Adrenal gland (tissue), 12 donors: ENCODE data around the gene THSD4. TPM values are rescaled to one million over a fixed set of nuclear protein-coding genes. Genes with fewer than 3 reads are reported as not detected.
A peak's percentile ranks its signal among the peaks of the same experiment; 100 is the strongest.

Experiments used
- DNase-seq, 7 donors: peaks; one replicate each; pipeline ENCODE4 v3.0.0-alpha.2; 2019 to 2020
- H3K27ac ChIP-seq, 5 donors: fragments of 200-600 bp; sonication (generic) in 4 of 5; 1 replicate in 3 of 5; 2 replicates in 2 of 5; pipeline versions ENCODE4 v1.5.1 to v1.8.0; 2016 to 2020; ENCODE audit warnings: mild to moderate bottlenecking in 1 of 5
- H3K27me3 ChIP-seq: fragments of 200-600 bp; 2 replicates; pipeline ENCODE4 v1.8.0; 2021
- H3K36me3 ChIP-seq, 2 donors: fragments of 200-600 bp; replicated peaks in 1 of 2; 1 replicate in 1 of 2; 2 replicates in 1 of 2; pipeline versions ENCODE4 v1.5.1 to v1.8.0; 2018 to 2022
- H3K4me1 ChIP-seq, 2 donors: fragments of 200-600 bp; replicated peaks in 1 of 2; 1 replicate in 1 of 2; 2 replicates in 1 of 2; pipeline versions ENCODE4 v1.5.1 to v1.8.0; 2018 to 2021
- H3K4me3 ChIP-seq, 4 donors: fragments of 200-600 bp; sonication (generic) in 3 of 4; one replicate each; pipeline ENCODE4 v1.5.1; 2016 to 2018
- H3K9me3 ChIP-seq, 3 donors: fragments of 200-600 bp; sonication (generic) in 1 of 3; replicated peaks in 1 of 3; 1 replicate in 2 of 3; 2 replicates in 1 of 3; pipeline versions ENCODE4 v1.5.1 to v1.8.0; 2016 to 2021
- POLR2A ChIP-seq, 2 donors: fragments of 450-650 bp; IDR thresholded peaks; one replicate each; pipeline ENCODE4 v1.6.1; 2017; ENCODE audit warnings: antibody characterized with exemption in 2 of 2, mild to moderate bottlenecking in 2 of 2, moderate library complexity in 1 of 2
- WGBS, 4 donors: extraction: QIAGEN DNeasy Blood & Tissue Kit in 2 of 4; methylation state at CpG; one replicate each; pipeline versions ENCODE4 v1.1.5 to v1.1.7; 2013 to 2017; 5-methylcytosine and 5-hydroxymethylcytosine counted together
- intact Hi-C, 2 donors: fragments of 100-400 bp; cut with DNase I; formaldehyde crosslinking; loops; one replicate each; pipeline versions ENCODE4 v1.14.1 to v1.15.0; 2022 to 2023
- polyA plus RNA-seq, 3 donors: library from polyadenylated mRNA; stranded (reverse); fragments of 200-250 nt in 2 of 3; fragments of 350-450 nt in 1 of 3; fragmentation: Illumina TruSeq in 1 of 3; extraction: RNeasy Lipid Tissue Mini Kit (QIAGEN cat#74804) in 1 of 3; gene quantifications; one replicate each; pipeline ENCODE4 v1.2.3, GENCODE V29; 2013 to 2014
- total RNA-seq, 9 donors: library from RNA; depleted of rRNA in 4 of 9; stranded (reverse); fragments of >200 nt in 4 of 9; fragments of 120-200 nt in 1 of 9; fragmentation: NEBNext Ultra II Directional in 1 of 9; extraction: Animal tissue kit (Norgen Biotek cat#: 25700) in 1 of 9; gene quantifications; one replicate each; pipeline versions ENCODE4 v1.1.0 to v1.2.4, GENCODE V29; 2013 to 2023
- TF ChIP-seq, protein P1 (sequence below), 6 experiments: fragments of 450-650 bp in 4 of 6; fragments of 200-600 bp in 2 of 6; sonication (generic) in 1 of 6; IDR thresholded peaks; 1 replicate in 5 of 6; 2 replicates in 1 of 6; pipeline versions ENCODE4 v1.5.1 to v1.8.0; 2016 to 2021; ENCODE audit warnings: antibody characterized with exemption in 6 of 6, mild to moderate bottlenecking in 2 of 6, moderate library complexity in 1 of 6
- donor health status: healthy with polysubstance abuse.
- donor health status: Bipolar disorder and iron deficiency.
- donor health status: DM: yes; HTN: yes; CAD: no.
- donor health status: DM: no; HTN: no; CAD: no.
- donor health status: DM: no; HTN: no; CAD: no.
- donor health status: DM: yes; HTN: yes; CAD: no.

The THSD4 gene
- total and polyA plus RNA-seq, 12 donors = 5.3 to 53.2 (median 23.2) TPM

DNA sequence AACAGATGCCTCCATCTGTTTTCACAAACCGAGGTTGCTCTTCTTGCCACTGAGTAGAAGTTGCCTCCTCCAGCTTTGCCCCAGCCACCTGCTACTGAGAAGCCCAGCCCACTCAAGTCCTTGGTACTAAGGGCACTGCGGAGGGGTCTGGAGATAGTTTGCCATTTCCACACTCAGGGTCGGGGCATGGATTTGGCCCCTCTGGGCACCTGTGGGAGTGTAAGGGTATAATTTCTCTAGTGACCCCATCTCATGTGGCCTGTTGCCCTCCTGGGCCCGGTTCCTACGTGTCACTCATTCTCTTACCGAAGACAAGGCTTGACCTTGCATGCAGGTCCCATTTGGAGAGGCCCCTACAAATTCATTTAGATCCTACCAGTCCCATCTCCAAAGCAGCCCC lies 79.0 kb downstream of the THSD4 start:
- H3K9me3 ChIP-seq = no peaks in the 10 kb centered on the region
- intact Hi-C loops = no loop called here
- H3K4me1 ChIP-seq = no peaks in the 10 kb centered on the region
- H3K4me3 ChIP-seq = no peak overlapping the region
- H3K36me3 ChIP-seq = no peaks in the 10 kb centered on the region
- no peaks in the 10 kb centered on the region for H3K27me3 ChIP-seq
- 77 to 82% (median 79%) methylated on average over 6 of the region's 6 CpGs for WGBS, 4 donors
- TF ChIP-seq, protein P1, sequence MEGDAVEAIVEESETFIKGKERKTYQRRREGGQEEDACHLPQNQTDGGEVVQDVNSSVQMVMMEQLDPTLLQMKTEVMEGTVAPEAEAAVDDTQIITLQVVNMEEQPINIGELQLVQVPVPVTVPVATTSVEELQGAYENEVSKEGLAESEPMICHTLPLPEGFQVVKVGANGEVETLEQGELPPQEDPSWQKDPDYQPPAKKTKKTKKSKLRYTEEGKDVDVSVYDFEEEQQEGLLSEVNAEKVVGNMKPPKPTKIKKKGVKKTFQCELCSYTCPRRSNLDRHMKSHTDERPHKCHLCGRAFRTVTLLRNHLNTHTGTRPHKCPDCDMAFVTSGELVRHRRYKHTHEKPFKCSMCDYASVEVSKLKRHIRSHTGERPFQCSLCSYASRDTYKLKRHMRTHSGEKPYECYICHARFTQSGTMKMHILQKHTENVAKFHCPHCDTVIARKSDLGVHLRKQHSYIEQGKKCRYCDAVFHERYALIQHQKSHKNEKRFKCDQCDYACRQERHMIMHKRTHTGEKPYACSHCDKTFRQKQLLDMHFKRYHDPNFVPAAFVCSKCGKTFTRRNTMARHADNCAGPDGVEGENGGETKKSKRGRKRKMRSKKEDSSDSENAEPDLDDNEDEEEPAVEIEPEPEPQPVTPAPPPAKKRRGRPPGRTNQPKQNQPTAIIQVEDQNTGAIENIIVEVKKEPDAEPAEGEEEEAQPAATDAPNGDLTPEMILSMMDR (IDR thresholded peaks at IDR 0.05) = no peak
- no peak for TF ChIP-seq POLR2A (IDR thresholded peaks at IDR 0.05)
- peak in 2 of 7 donors; percentile 9 to 35 for DNase-seq
- no peak overlapping the region for H3K27ac ChIP-seq

DNA sequence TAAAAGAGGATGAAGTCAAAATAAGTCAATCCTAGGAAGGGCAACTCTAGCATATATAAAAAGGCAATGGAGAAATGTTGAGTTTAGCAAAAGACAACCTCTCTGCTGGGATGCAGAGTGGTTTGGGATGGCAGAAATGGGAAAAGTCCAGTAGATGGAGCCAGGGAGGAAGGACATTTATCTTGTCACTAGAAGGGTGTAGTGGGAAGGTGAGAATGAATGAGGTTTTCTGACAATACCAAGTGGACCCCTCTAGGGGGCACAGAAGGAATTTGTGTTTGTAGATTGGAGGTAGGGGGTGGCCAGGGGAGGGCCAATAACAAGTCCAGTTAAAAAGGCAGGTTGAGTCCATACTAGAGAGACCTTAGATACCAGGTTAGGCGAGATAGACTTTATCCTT lies 80.0 kb downstream of the THSD4 start:
- Histone ChIP-seq H3K4me3 (no peak overlapping the region), H3K4me1 (no peaks in the 10 kb centered on the region), H3K27me3 (no peaks in the 10 kb centered on the region), H3K27ac (no peak overlapping the region), H3K36me3 (no peaks in the 10 kb centered on the region), H3K9me3 (no peaks in the 10 kb centered on the region)
- DNase-seq = peak in 1 of 7 donors; percentile 20
- no peak for TF ChIP-seq POLR2A (IDR thresholded peaks at IDR 0.05)
- TF ChIP-seq, protein P1 (IDR thresholded peaks at IDR 0.05) = no peak
- WGBS, 4 donors = 83 to 100% (median 94%) methylated on average over 1 of the region's 1 CpG
- intact Hi-C loops = no loop called here

DNA sequence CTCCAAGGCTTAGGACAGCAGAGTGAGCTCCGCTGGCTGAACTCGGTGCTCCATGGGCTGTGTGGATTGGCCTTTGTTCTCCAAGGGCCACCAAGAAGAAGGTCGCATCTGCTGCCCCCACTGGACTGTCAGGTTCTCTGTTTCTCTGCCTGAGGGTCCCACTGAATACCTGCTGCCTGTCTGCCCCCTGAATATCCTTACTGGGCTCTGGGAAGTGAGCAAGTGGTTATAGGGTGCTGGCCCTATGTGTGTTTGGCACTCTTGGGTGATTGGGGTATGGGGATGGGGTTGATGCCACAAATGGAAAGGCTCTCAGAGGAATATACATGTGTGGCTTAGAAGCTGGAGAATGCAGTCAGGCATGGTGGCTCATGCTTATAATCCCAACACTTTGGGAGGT lies 82.3 kb downstream of the THSD4 start:
- Histone ChIP-seq H3K27ac (no peak overlapping the region), H3K27me3 (no peaks in the 10 kb centered on the region), H3K36me3 (no peaks in the 10 kb centered on the region), H3K9me3 (no peaks in the 10 kb centered on the region), H3K4me3 (no peak overlapping the region), H3K4me1 (no peaks in the 10 kb centered on the region)
- intact Hi-C loops = no loop called here
- TF ChIP-seq, protein P1 (IDR thresholded peaks at IDR 0.05) = no peak
- no peak for TF ChIP-seq POLR2A (IDR thresholded peaks at IDR 0.05)
- WGBS, 4 donors = 91 to 100% (median 96%) methylated on average over 1 to 3 of the region's 3 CpGs
- DNase-seq = no peak

DNA sequence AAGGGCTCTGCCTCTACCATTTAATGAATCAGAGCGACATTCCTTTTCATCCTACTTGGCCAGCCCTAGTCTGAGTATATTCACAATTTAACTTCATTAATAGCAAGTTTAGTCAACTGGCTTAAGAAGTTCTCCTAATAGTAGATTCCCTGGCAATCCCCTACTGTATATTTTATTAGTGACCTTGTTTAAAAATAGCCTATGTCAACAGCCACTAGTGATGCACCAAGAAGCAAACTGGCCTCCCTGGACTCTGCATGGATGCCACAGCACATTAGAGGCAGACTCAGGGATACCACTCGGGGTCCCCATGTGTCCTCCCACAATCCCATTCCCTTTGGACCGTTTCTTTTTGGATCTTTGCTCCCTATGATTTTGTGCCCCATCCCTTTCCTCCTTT lies 83.6 kb downstream of the THSD4 start:
- Histone ChIP-seq H3K4me3 (no peak overlapping the region), H3K4me1 (no peaks in the 10 kb centered on the region), H3K36me3 (no peaks in the 10 kb centered on the region), H3K9me3 (no peaks in the 10 kb centered on the region), H3K27me3 (no peaks in the 10 kb centered on the region), H3K27ac (no peak overlapping the region)
- peak in 1 of 7 donors; percentile 8 for DNase-seq
- 55 to 72% (median 65%) methylated on average over 3 of the region's 3 CpGs for WGBS, 4 donors
- TF ChIP-seq, protein P1 (IDR thresholded peaks at IDR 0.05) = no peak
- TF ChIP-seq POLR2A (IDR thresholded peaks at IDR 0.05) = no peak
- intact Hi-C loops = no loop called here
